ENCODE results near the gene TMTC2. TPM values are rescaled to one million over a fixed set of nuclear protein-coding genes. Genes with fewer than 3 reads are reported as not detected.
A peak's percentile ranks its signal among the peaks of the same experiment; 100 is the strongest.

Gene TMTC2
- total RNA-seq, 1 donor from 2014 or later, result 41.3 TPM

- DNase-seq (ENCODE audit: low spot score), result no peak
Observed at GRCh38 chr12:82953397-82953796, 266.7 kb downstream of the TMTC2 start.

DNA sequence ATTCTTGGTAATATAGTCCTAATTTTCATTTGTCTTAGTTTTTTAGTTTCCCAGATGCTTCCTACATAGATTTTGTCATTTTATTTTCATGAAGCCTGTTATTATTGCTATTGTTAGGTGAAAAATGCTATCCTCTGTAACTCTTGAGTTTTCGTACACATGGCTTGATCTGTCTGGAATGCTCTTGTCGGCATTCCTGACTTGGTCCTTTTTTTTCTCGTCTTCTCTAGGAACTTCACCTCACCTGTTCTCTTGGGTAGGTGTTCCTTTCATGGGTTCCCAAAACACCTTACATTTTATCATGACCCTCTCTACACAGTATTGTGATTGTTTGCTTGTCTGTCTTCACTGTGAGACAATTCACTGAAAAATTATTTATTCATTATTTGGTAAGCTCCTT, 267.4 kb downstream of the TMTC2 start:
- no peak for DNase-seq (ENCODE audit: low spot score)

DNA sequence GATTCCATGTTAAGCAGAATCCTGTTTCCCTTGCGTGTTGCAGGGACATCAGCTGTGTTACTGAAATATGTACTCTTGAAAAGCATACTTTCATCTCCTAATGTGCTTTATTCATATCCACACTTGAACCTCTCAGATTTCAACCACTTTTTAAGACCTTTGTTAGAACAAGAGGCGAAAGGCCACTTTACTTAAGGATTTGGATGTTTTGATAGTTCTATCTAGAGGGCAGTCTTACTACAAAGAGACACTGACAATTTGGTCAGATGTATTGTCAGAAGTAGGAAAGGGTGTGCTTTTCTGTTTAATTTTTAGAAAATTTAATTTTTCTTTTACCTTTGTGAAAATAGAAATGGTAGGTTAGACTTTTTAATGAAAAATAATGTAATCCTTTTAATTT, 267.9 kb downstream of the TMTC2 start:
- no peak for DNase-seq (ENCODE audit: low spot score)

DNA sequence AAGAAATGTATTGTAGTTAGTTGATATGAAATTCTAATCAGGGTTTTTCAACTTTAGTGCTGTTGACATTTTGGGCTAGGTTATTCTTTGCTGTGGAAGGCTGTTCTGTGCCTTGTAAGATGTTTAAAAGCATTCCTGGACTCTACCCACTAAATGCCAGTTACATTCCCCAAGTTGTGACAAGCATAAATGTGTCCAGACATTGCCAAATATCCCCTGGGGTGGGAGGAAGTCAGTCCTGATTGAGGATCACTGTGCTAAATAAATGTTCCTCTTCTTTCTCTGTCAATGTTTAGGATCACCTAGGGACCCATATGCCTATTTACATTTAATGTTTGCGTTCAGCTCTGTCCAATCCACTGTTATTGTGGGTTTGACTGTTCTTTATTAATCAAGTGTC, 268.3 kb downstream of the TMTC2 start:
- no peak for DNase-seq (ENCODE audit: low spot score)

GRCh38 chr12:82958966-82959365, 272.3 kb downstream of the TMTC2 start:
- DNase-seq (ENCODE audit: low spot score), result no peak

DNA sequence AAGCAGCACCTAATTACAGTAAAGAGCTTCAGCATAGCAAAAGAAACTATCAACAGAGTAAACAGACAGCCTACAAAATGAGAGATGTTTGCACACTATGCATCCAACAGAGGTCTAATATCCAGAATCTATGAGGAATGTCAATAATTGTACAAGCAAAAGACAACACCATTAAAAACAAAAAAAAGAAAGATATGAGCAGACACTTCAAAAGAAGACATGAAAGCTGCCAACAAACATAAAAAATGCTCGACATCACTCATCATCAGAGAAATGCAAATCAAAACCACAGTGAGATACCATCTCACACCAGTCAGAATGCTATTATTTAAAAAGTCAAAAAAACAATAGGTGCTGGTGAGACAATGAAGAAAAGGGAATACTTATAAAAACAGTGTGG, 273.1 kb downstream of the TMTC2 start:
- DNase-seq (ENCODE audit: low spot score), result no peak

GRCh38 chr12:82961835-82962234, 275.1 kb downstream of the TMTC2 start:
- no peak for DNase-seq (ENCODE audit: low spot score)

DNA sequence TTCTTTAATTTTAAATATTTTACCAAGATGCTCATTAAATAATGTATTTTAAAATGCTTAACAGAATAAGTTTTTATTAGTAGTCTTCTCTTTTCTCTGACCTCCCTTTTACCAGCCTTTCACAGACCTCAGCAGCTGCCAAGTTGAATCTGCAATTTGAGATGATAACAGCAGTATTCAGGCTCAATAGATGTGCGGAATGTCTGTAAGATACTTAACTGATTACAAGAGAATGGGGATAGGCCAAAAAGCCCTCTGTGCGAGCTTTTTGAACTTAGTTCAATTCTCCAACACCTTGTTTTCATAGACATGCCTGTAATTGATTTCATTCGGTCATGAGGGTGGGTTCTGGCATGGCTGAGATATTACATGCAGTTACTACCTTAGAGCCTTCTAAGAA, 277.2 kb downstream of the TMTC2 start:
- no peak for DNase-seq (ENCODE audit: low spot score)

- no peak for DNase-seq (ENCODE audit: low spot score)
Observed at GRCh38 chr12:82964446-82964845, 277.7 kb downstream of the TMTC2 start.

- DNase-seq (ENCODE audit: low spot score), result no peak
Observed at GRCh38 chr12:82966001-82966559, 279.4 kb downstream of the TMTC2 start.

- no peak for DNase-seq (ENCODE audit: low spot score)
Observed at GRCh38 chr12:82968631-82969367, 282.1 kb downstream of the TMTC2 start.

DNA sequence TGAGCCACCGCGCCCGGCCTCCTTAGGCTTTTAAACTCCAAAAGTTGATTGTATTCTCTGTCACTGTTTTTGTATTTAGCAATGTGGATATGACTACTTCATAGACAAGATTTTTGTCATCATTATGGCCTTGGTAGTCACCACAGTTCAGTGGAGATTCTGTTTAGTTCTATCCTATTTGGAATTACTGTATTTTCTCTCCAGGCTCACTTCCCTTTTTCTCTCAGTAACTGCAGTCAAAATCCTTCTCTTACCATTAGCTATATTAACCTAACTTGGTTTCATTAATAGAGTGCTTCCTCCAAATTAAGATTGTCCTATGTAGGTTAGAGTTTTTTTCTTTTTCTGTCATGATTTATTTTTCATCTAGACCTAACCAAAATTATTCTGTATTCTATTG, 283.9 kb downstream of the TMTC2 start:
- no peak for DNase-seq (ENCODE audit: low spot score)

- no peak for DNase-seq (ENCODE audit: low spot score)
Observed at GRCh38 chr12:82971584-82971983, 284.9 kb downstream of the TMTC2 start.

GRCh38 chr12:82972624-82973023, 285.9 kb downstream of the TMTC2 start:
- no peak for DNase-seq (ENCODE audit: low spot score)

- no peak for DNase-seq (ENCODE audit: low spot score)
Observed at GRCh38 chr12:82973592-82973991, 286.9 kb downstream of the TMTC2 start.

GRCh38 chr12:82981150-82981549, 294.4 kb downstream of the TMTC2 start:
- no peak for DNase-seq (ENCODE audit: low spot score)

GRCh38 chr12:82994117-82994516, 307.4 kb downstream of the TMTC2 start:
- DNase-seq (ENCODE audit: low spot score), result no peak

- DNase-seq (ENCODE audit: low spot score), result peak; percentile 36
Observed at GRCh38 chr12:82996168-82996812, 309.6 kb downstream of the TMTC2 start.

DNA sequence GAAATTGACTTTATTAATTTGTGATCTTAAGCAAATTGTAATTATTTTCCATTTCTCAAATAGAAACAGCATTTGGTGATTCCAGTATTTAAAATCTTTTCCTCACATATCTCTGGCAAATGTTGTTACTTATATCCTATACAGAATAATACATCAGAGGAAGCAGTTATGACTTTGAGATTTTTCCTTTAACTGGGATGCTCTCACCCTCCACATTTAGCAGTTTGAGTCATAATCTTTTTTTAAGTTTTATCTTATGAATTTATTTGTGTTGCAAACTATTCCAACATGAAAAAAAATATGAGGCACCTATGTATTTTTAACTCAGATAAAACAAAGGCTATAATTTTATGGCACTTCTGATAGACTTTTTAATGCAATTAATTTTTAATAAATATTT, 311.8 kb downstream of the TMTC2 start:
- DNase-seq (ENCODE audit: low spot score), result no peak

- DNase-seq (ENCODE audit: low spot score), result no peak
Observed at GRCh38 chr12:83003026-83003425, 316.3 kb downstream of the TMTC2 start.

DNA sequence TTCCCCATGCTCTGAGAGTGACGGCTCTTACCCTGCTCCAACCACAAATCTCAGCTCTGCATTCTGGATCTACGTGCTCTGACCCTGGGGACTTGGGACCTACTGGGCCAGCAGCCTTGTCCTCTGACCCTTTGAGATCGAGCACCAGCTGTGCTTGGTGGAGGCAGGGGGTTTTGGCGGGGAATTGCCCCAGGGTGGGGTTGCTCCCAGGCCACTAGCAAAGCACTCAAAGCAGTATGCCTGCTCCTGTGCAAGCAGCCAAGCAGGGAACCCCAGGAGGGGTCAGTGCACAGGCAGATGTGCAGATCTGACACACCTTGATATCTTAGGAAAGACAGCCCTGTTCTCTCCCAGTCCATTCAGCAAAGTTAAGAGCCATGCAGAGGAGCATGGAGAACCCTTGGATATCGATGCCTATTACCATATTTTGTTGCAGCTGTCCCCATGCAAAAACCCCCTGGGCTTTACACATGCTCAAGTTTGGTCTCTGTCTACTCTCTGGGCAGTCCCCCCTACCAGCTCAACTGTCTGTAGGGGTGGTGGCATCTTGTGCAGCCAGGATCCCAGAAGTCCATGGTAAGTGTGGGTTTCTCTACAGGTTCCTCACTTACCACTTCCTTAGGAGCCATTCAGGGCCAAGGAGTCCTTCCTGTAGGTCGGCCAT, 319.0 kb downstream of the TMTC2 start:
- DNase-seq (ENCODE audit: low spot score), result no peak

GRCh38 chr12:83008703-83009102, 322.0 kb downstream of the TMTC2 start:
- no peak for DNase-seq (ENCODE audit: low spot score)
